ENCODE data around the gene RNF220.
"Not testable (repeated sequence)": the region's sequence is repeated elsewhere in the genome, so short reads cannot be mapped to it uniquely, and the experiment has no call there.

- TF ChIP-seq ZFP3 (CRISPR knock-in tag; IDR thresholded peaks at IDR 0.05); ESRRG (CRISPR knock-in tag; IDR thresholded peaks at IDR 0.05); PATZ1 (CRISPR knock-in tag; IDR thresholded peaks at IDR 0.05; ENCODE audit: borderline replicate concordance); RARB (CRISPR knock-in tag; IDR thresholded peaks at IDR 0.05); OSR1 (CRISPR knock-in tag; IDR thresholded peaks at IDR 0.05); ZFP30 (CRISPR knock-in tag; IDR thresholded peaks at IDR 0.05); ZNF8 (CRISPR knock-in tag; IDR thresholded peaks at IDR 0.05); BACH2 (CRISPR knock-in tag; IDR thresholded peaks at IDR 0.05; ENCODE audit: borderline replicate concordance); ZC3H10 (CRISPR knock-in tag; IDR thresholded peaks at IDR 0.05); TCF4 (CRISPR knock-in tag; IDR thresholded peaks at IDR 0.05; ENCODE audit: borderline replicate concordance); GLIS3 (CRISPR knock-in tag; IDR thresholded peaks at IDR 0.05): not testable (repeated sequence)
- TF ChIP-seq, protein P1, sequence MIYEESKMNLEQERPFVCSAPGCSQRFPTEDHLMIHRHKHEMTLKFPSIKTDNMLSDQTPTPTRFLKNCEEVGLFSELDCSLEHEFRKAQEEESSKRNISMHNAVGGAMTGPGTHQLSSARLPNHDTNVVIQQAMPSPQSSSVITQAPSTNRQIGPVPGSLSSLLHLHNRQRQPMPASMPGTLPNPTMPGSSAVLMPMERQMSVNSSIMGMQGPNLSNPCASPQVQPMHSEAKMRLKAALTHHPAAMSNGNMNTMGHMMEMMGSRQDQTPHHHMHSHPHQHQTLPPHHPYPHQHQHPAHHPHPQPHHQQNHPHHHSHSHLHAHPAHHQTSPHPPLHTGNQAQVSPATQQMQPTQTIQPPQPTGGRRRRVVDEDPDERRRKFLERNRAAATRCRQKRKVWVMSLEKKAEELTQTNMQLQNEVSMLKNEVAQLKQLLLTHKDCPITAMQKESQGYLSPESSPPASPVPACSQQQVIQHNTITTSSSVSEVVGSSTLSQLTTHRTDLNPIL (CRISPR knock-in tag; IDR thresholded peaks at IDR 0.05; ENCODE audit: low read depth): not testable (repeated sequence)
Measured at GRCh38 chr1:44699375-44699774, 294.3 kb downstream of the RNF220 start.

All from SK-N-SH treated with all-trans-retinoic acid at 6 μM for 48 hours (cell line).